GM19239 (cell line): Measurements from ENCODE around the gene SLC48A1.

Experiments
- DNase-seq: peaks from one replicate; pipeline ENCODE4 v3.0.0; 2011; ENCODE audit warnings: low spot score; ENCODE audit not compliant: insufficient read length
- FAIRE-seq: peaks from 2 replicates; lab custom pipeline; 2011; peaks lifted over from hg19 to GRCh38; lab: Jason Lieb, UNC

SLC48A1 gene

DNA sequence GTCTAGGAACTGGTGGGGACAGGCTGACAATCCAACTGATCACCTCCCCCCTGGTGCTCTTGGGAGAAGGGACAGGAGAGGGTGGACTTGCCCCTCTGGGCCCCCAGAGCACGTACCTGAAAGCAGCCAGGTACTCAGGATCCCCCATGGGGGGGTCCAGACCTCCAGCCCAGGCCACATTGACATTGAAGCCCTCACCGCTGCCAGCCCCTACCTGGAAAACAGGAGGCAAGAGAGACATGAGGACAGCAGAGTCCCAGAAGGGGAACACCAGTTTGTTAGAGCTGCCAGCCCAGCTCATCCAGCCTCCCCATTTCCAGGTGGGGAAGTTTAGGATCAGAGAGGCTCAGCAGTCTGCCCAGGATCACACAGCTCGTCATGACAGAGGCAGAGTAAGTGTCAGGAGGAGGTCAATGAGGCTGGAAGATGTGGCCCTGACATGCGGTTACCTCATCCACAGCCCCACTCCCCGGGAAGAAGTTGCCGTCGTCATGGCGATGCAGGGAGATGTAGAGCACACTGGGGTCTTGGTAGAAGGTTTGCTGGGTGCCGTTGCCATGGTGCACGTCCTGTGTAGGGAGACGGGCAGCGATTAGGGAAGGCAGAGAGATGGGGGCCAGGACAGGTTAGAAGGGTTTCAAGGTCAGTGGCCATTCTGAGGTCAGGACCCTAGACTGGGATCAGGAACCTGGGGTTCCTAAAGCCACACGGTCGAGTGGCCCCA is 14.7 kb downstream of the SLC48A1 start:
- FAIRE-seq (no peak), DNase-seq (no peak)

DNA sequence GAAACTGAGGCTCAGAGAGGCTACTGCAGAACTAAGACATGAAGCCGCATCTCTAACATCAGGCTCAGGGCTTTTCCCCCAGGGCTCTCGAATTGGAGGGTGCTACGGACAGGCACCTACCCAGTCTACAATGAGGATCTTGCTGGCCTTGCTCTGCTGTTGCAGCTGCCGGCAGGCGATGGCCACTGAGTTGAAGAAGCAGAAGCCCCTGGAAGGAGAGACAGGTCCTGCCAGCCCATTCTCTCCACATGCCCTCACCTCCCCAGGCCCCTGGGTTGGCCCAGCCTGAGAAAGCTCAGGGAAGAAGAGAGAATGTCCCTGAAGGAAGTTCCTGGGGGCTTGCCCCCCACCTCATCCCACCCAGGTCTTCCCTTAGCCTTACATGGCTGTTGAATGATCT is 16.1 kb downstream of the SLC48A1 start:
- DNase-seq (no peak), FAIRE-seq (no peak)

DNA sequence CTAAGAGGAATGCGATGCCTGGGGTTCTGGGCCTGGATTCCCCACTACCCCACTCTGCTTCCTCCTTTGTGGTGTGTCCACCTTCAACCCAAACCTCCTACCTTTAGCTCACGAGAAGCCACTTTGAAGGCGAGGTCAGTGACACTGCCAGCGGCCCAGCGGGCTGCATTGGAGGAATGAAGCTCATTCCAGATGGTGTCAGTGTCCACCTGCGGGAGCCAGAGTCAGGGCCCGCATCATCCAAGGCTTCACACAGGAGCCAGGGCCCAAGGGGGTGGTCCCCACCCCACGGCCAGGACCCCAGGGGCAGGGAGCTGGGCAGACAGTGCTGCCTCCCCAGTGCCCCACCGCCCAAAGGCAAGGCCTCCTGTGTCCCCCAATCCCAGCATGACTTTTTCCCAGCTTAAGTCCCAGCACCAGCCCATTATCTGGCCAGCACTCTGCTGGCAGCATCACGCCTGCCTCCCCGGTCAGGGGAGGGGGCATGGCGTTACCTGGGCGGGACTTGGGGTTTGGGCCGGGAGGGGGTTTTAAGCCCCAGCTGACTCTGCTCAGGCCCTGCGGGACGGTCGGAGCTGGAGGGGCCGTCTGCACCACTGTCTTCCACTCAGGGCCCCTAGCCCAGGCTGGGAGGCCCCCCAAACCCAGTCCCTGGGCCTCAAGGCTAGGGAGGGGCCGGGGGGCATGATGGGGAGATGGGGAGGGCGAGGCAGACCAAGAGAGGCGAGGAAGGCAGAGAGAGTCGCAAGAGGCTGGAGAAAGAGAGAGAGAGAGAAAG is 16.9 kb downstream of the SLC48A1 start:
- DNase-seq (no peak), FAIRE-seq (no peak)

DNA sequence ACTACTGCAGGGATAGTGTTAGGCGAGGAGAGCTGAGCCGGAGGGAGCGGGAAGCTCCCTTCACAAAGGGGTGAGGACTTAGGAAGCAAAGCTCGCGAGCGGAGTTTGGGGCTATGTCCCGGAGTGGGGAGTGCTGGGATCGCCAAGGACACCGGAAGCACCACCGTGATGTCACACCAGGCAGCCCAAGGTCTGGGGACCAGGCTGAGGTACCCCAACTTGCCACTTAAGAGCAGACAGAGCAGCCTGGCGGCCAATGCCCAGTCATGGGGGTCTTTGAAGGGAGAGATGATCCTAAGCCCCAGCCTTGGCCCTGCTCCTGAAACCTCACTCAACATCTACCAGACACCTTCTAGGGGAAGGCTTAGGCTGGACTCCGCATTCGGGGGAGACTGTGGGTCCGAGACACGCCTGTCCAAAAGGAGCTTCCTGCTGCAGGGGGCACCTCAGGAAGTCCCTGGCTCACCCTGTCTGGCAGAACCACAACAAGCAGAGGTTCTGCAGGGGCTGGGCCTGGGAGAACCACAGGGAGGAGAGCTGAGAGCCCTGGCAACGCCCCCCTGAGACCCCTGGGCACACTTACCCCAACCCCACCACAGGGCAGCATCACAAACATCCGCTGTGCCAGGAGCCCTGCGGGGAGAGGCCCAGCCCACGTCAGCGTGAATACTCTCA is 17.8 kb downstream of the SLC48A1 start:
- DNase-seq, result no peak
- FAIRE-seq, result no peak

DNA sequence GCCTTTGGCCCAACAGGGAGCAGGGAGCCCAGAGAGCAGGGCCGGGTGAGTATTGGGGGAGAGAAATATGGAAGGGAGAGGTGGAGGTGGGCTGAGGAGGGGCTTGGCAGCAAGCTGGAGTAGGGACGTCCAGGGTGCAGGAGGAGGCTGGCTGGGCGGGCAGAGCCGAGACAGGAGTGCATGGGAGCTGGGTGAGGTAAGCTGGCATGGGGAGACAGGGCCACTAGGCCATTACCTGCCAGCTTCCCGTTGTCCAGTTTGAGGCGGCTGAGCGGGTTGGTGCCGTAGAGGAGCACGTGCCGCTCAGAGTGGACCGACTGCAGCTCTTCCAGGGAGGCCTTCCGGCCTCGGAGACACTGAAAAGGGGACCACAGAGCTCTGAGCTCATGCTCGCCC is 18.3 kb downstream of the SLC48A1 start:
- no peak for DNase-seq
- FAIRE-seq, result no peak

DNA sequence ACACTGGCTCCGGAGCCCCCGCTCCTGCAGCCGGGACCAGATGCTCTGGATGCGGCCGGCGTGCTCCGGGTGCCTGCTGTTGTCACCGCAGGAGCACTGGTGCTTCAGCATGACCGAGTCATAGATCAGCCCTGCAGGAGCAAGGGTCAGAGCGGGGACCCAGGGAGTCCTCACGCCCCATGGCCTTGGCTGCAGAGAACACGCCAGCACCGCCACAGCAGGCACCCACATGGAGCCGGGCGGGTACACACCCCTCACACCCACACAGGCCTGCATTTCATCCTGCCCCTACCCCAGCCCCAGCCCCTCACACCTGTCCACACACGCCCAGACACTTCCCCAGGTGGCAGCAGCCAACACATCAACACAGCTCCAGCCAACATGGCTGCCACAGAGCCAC is 18.8 kb downstream of the SLC48A1 start:
- FAIRE-seq (no peak), DNase-seq (no peak)

DNA sequence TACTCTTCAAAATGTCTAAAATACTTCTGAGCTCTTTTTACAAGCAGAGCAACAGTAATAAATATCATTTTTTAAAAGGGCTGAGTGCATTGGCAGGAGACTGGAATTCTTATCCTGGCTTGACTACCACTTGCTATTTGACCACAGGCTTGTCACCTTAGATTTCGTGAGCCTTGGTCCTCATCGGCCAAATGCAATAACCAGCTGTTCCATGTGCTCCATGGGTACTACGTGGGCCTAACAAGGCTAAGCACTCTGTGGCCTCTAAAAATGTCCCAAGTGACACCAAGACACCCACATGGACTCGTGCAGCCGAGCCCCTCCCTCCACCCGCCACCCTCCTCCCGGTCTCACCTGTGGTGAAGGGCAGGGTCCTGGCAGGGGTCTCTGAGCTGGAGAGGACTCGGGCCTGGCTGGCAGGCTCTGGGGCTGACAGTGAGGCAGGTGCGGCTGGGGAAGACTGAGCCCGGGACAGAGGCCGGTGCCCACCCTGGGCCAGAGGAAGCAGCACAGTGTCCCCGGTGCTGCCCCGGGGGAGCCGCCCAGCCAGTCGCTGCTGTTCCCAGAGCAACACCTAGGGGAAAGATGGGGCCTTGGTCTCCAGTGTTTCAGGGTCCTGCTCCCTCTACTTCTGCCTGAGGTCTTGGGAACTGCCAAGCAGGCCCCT is 20.1 kb downstream of the SLC48A1 start:
- FAIRE-seq (no peak), DNase-seq (no peak)

DNA sequence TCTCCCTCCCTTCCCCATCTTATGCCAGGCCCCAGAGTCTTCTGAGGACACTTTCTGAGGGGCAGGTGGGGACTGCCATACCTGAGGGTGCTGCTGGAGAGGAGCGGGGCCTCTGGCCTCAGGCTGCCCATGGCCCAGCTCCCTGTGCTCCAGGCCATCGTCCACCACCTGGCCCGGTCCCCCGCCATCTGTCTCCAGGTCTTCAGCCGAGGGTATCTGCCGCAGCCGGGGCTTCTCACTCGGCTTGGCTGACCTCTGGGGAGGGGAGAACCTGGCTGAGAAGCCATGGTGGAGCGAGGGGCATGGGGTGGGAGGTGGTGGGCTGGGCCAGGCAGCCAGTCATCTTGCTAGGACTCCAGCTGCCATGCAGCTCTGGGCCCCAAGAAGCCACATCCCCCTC is 21.6 kb downstream of the SLC48A1 start:
- FAIRE-seq (no peak), DNase-seq (no peak)

DNA sequence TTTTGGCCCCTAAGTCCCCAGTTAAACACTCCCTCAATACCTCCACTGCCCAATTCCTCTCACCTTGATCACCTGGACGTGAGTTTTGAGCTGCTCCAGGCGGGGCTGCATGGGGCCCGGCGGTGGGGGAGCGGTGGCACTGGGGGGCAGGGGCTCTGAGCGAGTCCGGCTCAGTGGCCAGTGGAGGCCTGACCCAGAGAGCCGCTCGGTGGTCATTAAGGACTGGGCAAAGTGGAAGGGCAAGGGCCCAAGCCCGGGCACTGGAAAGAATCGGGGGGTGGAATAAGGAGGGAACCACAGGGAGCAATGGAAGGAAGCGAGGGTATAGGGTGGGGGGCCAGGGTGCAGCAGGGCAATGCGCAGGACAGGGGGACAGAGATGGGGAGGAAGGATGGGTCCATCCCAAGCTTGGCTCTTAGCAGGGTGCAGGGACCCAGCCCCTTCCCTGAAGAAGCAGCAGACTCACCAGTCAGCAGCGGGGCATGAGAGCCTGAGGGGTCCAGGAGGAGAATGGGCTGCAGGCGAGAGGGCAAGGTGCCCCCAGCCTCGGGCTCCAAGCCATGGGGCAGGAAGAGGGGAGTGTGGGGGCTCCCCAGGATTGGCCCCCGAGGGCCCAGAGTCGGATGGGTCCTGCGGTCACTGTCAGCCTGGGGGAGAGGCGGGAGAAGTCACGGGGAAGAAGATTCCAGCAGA is 22.2 kb downstream of the SLC48A1 start:
- DNase-seq, result no peak
- no peak for FAIRE-seq

DNA sequence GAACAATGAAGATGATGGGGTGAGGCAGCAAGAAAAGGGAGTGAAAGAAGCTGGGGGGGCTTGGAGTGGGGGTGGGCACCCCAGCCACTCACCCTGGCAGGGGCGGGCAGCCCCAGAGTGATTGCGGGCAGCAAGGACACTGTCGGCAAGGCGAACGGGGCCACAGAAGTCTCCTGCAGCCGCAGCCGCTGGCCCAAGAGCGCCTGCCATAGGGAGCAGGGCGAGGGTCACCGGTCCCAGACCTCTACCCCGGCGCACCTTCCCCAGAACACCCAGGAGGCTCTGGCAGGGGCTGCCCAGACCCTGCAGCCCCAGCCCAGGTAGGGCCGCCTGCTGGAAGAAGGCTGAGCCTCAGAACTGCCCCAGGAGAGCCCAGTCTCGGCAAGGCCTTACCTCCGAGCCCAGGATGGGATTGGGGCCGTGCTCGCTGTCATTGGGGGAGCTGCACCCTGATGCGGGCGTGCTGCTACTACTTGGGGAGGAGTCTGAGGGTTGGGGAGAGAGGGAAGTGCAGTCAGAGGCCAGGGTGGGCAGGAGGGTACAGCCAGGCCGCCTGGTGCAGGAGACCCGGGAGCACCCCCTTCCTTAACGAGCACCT is 22.9 kb downstream of the SLC48A1 start:
- FAIRE-seq (no peak), DNase-seq (no peak)

DNA sequence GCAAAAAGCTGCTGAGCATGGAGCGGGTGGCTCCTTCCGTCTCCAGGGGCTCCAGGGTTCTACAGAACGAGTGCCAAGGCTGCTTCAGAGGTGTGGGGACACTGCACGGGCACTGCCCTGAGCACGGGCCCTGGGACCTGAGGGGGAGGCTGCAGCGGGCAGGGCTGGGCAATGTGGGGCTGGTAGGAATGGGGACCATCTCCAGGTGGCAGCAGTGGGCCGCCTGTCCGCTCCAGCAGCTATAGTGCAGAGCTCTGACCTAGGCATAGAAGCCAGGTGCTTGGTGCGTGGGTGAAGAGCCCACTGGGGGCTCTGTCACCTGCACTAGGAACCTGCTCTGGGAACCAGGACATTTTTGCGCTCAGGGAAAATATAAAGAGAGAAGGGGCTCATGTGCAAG is 24.4 kb downstream of the SLC48A1 start:
- FAIRE-seq (no peak), DNase-seq (peak; percentile 74)

DNA sequence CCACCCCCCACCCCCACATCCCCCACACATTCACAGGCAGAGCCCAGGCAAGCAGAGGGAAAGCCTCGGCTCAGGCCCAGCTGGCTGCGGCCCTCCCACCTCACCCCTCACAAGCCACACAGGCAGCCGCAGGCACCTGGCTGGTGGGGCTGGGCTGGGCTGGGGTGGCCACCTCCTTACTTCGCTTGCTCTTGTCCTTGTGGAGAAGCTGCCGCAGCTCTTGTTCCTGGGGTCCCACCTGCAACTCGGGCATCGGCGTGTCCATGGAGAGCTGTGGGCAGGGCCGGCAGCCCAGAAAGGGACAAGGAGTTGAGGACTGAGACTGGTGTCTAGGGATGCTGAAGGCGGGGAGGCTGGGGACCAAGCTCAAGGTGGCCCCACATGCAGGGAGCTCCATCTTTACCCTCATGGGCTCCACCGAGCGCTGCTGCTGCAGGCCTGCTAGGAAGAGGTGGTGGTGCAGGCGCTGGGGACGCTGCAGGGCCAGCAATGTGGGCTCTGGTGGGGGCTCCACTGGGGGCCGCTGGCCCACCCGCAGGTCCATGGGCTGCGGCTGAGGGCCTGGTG is 25.4 kb downstream of the SLC48A1 start:
- FAIRE-seq (no peak), DNase-seq (no peak)

DNA sequence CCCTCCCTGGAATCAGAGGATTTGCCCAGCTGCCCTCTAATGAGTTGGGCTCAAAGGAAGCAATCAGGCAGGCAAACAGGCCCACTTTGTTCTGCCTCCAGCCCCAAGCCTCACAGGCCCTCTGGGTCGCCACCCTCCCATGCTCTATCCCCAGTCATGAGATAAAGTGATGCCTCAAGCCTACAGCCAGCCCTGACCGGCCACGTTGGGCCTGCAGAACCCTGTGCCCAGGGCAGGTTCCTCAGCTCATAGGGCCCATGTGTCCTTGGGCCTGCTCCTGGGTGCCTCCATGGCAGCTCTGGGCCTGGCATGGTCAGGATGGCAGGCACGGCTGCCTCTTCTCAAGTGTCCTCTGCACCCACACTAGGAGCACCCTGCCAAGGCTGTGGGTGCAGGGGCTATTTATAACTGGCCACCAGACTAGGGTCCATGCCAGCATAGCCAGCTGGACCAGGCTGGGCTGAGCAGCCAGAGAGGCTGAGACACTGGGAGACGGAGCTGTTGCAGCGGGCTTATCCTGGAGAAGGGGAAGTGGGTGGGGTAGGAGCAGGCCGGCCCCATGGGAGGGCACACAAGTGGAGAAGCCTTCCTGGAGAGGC is 26.4 kb downstream of the SLC48A1 start:
- no peak for FAIRE-seq
- no peak for DNase-seq

DNA sequence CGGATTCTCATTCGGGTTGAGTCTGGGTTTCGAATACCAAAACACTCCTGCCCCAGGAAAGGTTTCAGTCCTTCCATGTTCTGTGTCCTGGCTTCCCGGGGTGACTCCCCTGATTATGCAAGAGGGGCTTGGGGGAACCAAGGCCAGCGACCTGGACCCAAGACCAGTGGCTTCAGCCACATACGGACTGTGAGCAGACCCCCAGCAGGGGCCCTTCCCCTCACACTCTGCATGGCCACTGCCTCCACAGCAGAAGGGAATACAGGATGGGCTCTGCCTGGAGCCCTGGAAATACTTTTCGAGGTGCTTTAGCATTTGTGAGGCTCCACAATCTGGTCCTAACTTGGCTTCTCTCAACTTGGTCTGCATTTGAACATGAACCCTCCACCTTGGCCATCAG is 27.5 kb downstream of the SLC48A1 start:
- DNase-seq (no peak), FAIRE-seq (no peak)

DNA sequence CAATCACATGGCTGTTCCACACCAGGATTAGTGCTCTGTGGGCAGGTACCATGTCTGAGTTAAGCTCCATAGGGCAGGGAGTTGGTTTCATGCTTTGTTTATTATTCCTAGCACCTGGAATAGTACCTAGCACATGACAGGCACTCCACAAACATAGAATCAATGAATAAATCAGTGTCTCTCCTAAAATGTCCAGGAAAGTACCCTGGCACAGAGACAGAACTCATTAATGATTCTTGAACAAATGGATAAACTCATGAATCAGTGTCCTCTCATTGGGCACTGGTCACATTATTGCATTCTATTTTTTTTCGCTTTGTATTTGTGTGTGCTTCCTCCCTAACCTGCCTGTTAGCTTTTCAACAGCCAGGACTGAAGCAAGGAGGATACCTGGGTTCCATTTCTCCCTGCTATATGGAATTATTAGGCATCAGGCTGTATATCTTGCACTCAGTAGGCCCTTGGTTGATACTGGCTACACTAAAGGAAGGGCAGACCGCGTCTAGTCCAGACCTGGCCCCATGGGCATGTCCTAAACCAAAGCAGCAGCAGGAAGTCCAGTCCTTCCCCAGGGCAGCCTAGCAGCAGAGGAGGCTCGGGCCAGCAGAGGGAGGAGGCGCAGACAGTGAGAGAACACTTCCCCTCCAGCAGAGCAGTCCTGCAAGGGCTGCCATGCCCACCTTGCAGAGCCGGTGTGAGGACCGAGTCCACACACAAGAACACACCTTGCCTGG is 28.3 kb downstream of the SLC48A1 start:
- FAIRE-seq (no peak), DNase-seq (no peak)

DNA sequence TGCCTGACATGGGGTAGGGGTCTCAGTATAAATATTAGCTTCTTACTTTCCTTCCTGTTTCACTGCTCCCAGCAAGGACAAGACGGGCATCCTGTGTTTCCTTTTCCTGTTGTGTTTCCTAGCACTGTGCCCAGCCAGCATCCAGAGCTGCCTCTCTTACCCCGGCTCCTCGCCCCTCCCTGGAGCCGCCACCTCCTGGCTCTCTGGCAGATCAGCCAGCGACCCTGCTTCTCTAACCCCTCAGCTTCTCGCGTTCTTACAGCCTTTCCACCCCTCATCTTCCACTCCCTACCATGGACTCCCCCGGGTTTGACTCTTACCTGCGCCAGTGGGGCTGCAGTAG is 28.8 kb downstream of the SLC48A1 start:
- no peak for DNase-seq

DNA sequence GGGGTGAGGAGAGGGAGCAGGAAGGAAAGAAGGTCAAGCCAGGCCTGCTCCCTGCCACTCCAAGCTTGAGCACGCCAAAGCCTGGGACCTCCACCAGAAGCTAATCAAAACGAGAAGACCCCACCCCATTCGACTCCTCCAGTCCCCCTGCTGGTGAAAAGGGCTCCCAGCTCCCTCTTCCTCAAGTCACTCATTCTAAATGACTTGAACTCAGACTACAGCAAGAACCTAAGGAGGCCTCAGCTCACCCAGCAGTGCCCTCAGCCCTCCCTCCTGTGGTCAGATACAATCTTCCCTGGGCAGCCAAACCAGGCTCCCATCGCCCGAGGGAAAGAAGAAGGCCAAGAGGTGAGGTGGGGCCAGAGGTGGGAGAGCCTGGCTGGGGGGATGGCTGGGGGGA is 29.3 kb downstream of the SLC48A1 start:
- FAIRE-seq, result no peak

More for the DNA sequence above, 28.8 kb downstream of the SLC48A1 start:
- FAIRE-seq, result no peak

DNA sequence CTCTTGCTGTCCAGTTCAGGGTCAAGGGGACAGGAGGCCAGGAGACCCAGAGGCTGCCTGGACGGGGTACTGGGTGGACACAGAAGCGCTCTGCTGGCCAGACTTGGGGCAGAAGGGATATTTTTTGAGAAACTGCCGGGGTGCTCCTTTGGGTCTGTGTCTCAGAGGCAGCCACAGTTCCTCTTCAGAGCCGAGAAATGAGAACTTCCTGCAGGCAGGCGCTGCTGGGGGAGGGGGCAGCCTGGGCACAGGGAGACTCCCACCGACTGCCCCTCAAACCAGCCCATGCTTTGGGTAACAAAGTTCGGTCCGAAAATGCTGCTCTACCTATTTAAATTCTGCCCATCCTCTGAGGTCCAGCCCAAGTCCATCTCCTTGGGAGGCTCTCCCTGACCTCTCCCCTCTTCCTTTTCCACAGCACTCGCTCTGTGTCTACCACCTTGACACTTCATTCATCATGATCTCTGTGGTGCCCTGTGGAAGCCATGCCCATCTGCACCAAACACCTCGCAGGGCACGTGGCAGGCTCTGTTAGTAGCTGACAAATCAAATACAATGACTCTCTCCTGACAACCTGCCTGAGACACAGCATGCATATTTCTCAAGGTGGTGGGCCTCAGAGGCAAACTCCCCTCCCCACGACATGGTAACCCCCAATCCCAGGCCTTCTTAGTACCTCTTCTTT is 30.3 kb downstream of the SLC48A1 start:
- DNase-seq (no peak), FAIRE-seq (no peak)

More for the DNA sequence above, 29.3 kb downstream of the SLC48A1 start:
- no peak for DNase-seq
